Astrocyte of the hippocampus (primary cell): ENCODE results near the gene NSD2.
"Not testable (repeated sequence)": the region's sequence is repeated elsewhere in the genome, so short reads cannot be mapped to it uniquely, and the experiment has no call there.

Source experiments
- DNase-seq: peaks from one replicate; pipeline ENCODE4 v3.0.0; 2011; ENCODE audit warnings: low read depth, low spot score

The NSD2 gene

GRCh38 chr4:1870578-1871443, at the start of gene NSD2:
TSS of gene NSD2 (plus strand) at chr4:1871393. CDS start at chr4:1900655, 29,262 bp downstream.
- peak; percentile 98 for DNase-seq

DNA sequence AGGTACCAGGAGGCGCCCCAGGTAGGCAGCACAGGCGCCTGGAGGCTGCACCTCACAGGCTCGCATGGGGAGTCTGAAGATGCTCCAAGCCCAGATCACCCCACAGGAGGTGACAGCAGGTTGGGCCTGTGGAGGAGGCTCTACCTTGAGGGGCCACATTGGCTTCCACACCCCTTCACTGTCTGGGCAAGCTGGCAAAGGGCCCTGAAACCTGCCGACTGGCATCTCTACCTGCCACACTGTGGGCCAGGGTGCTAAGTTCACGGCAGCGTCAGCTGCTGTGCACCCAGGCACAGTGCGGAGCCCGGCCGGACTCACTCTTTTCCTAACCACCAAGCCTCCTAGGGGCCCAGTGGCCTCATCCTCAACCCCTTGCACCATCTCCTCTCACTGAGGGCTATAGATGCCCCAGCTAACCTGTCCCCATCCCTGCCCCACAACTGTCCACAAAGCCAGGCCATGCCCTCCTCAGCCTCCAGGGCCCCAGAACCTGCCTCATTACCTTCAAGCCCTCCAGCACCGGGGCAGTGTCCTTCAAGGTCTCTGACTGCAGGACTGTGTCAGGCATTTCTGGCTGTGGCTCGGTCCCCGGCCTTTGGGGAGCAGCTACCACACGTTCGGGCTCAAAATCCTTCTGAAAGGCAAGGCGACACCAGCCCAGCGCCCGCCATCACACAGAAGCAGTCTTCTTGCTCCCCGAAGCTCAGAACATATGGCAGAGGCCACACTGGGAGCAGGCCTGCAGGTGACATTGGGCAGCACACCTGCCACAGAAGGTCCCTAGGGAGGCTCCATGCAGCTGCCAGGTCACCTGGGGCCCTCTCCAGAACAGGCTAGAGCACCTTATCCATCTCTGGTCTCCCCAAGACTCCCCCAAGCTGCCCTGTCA, 49.3 kb upstream of the NSD2 start:
- no peak for DNase-seq

DNA sequence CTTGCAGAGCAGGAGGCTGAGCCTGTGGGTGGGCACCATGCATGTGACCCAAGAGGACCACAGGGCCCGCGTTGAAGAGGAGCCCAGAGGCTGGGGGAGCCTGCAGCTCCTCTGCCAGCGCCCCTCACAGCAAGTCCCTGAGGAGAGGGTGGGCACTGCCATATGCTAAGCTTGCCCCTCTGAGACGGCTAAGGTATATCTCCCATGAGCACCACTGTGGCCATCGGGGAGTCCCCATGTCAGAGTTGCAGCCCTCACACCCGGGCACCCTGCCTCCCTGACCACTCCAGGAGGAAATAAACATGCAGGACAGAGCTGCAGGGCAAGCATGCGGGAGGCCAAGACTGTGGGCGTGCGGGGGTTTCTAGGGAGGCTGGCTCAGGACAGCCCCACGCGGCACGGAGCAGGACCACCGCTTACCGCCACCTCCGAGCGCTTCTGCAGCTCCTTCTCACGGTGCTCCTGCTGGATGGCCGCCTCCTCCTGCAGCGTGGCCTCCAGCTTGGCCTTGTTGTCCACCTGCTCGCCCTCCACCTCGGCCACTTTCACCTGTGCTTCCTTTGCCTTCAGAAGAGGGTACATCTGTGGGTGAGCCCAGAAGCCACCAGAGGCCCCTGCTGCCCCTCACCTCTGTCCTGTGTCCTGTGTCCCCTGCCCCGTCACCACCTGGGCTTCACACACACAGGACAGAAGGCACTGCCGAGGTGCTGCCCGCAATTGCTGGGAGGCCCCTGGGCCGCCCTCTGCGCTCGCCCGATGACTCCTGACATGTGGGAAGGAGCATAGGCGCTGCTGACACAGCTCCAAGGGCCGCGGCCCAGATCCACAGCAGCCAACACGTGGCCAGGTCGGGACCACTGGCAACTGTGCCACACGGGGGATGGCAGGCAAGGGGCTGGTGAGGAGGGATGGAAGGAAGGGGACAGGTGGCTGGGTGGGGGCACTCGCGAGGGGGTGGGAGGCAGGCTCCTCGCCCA, 48.3 kb upstream of the NSD2 start:
- no peak for DNase-seq

DNA sequence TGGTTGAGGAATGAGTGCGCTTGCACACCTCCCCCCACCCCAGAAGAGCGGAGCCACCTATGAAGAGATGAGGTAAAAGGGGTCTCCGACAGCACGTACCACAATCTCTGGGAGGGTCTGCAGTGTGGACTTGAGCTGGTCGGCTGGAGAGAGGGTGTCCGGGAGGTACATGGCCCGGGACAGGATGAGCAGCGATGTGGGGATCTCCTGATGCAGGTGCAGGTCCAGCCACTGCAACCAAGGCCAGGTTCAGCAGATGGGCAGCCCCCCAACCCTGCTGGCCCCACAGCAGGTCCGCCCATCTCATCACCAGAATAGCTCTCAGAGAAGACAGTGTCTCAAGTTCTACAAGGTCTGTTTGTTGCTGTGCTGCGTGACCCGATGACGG, 47.7 kb upstream of the NSD2 start:
- no peak for DNase-seq

DNA sequence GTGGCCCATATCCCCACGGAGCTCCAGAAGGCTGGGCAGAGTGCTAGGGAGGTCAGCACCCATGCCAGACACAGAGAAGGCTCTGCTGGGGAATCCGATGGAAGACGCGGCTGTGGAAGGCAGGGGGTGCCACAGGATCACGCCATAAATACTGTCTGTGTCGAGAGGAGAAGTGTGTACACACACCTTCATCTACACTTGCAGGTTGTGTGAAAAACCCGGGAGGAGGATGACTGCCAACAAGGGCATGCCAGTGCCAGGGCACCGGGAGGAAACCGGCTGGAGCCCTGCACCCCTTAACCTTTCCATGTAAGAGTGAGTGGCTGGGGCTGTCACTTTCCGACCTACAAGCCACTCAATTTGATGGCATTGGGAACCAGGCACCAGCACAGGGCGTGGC, 46.4 kb upstream of the NSD2 start:
- no peak for DNase-seq

- no peak for DNase-seq
Observed at GRCh38 chr4:1825326-1825725, 45.9 kb upstream of the NSD2 start.

DNA sequence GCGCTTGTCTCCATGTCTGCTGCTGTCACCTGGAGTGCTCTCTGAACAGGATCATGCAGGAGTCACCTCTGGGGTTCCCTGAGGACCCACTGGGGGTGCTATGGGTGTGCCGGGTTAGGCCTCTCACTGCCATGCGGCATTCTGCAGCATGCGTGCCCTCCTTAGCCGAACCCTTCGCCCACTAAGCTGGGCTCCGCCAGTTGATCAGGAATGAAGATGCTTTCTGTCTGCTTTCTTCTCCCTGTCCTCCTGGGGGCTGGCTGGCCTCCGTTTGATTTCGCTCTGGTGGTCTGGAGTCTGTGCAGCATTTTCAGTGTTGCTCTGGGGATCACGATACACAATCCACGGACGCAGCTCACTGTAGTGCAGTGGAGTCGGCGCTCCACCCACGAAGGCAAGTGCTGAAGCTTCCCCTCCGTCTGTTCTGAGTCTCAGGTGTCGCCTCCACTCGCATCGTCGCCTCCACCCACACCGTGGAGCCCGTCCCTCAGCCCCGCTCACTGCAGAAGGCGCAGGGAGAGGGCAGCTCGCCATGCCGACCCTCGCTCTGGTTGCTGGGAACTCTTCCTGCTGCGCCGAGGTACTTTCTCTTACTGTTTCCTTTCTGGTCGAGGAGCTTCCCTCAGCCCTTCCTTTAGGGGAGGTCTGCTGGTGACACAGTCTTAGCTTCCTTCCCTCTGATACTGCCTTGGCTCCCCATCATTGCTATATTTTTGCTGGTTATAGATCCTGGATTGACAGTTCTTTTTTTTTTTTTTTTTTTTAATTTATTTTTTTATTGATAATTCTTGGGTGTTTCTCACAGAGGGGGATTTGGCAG, 44.5 kb upstream of the NSD2 start:
- DNase-seq = no peak

DNA sequence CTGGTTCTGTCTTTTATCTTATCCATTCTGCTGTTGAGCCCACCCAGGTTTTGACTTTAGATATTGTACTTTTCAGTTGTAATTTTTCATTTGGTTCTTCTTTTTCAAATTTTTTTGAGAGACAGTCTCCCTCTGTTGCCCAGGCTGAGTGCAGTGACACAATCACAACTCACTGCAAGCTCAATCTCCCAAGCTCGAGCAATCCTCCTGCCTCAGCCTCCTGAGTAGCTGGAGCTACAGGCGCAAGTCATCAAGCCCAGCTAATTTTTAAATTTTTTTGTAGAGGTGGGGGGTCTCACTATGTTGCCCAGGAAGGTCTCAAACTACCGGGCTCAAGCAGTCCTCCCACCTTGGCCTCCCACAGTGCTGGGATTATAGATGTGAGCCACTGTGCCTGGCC, 41.0 kb upstream of the NSD2 start:
- DNase-seq = no peak

DNA sequence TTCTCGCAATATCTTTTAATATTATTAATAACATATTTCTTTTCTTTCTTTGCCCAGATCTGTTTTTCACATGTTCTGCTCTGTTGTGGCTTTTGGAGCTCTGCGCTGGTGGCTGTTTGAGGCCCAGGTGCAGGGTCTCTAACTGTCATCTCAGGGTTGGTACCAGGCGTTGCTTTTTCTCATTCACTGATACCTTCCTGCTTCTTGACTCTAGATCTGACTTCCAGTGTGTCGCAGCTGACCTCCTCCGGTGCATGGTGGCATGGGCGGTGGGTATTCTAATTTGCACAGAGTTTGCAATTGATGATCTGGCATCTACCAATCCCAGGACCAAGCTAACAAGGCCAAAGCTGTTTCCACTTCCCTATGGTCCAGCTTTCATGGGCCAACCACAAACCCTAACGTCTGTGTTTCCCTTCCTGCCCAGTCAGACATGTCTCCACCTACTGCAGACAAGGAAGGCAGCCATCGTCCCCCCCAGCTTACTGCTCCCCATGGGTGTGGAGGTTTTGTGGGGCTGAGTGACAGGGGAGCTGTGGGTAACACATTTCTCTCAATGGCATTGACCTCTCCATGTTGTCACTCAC, 40.5 kb upstream of the NSD2 start:
- no peak for DNase-seq

- DNase-seq = no peak
Observed at GRCh38 chr4:1831331-1831730, 39.9 kb upstream of the NSD2 start.

DNA sequence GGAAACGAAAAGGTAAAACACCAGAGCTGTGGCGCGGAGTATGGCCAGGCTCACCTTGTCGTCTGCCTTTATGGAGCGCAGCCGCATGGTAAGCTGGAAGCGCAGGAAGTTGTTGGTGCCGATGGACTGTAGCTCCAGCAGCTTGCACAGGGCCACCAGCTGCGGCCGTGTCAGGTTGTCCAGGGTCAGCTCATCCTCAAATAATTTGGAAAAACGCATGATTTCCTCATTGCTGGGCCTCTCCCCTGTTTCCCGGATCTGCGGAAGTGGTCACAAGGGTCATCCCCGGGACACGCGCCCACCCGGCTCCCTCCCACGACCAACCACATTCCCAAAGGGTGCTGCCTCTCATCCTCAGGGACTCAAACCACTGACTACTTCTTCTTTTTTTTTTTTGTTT, 38.5 kb upstream of the NSD2 start:
- no peak for DNase-seq

DNA sequence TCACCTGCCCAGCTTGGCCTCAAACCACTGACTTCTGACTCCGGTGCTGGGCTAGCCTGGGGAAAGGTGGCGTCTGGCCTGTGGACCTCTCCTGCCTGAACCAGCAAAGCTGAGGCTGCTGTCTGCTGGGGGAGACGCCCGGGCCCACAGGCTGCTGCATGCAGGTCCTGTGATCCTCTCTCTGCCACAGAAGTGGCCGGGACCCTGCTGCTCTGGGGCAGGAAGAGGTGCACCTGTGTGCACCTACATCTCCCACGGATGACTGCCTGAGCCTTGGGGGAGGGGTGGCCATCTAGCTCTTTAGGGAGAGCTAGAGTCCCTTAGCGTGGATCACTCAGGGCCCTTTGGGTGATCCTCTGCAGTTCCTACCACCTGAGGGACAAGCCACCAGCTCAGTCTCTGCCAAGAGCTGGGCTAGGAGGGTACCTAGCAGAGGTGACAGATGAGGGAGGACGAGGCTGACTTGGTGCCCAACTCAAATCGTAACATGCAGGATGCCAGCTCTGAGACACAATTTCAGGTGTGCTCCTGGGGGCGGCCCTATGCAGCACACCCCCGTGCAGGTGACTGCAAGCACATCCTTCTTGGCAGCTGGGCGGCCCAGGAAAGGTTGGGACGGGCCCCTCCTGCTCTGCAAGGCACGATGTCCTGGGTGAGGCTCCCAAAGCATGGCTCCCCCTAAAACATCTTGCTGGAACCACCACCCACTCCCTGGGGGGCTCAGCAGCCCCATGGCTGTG, 37.7 kb upstream of the NSD2 start:
- no peak for DNase-seq

GRCh38 chr4:1834047-1834775, 37.0 kb upstream of the NSD2 start:
- peak; percentile 30 for DNase-seq

- DNase-seq = not testable (repeated sequence)
Observed at GRCh38 chr4:1835836-1836235, 35.4 kb upstream of the NSD2 start.

- no peak for DNase-seq
Observed at GRCh38 chr4:1836650-1837049, 34.5 kb upstream of the NSD2 start.

- no peak for DNase-seq
Observed at GRCh38 chr4:1837069-1837468, 34.1 kb upstream of the NSD2 start.

DNA sequence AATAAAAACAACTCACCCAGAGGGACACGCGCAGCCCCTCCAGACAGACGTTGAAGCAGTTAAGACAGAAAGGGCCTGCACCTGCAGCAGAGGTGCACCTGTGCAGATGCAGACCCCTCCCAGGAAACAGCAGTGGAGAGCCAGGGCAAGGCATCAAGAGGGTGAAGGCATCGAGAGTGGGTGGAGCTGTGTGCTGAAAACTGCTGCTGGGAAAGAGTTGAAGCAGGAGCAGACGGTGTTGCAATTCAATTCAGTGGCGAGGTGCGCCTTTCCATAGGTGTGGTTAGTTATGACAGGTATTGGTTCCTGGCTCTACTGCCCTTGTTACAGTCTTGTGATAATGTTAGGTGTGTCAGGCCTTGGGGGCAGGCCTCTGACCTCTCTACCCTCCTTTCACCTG, 31.9 kb upstream of the NSD2 start:
- DNase-seq = no peak

DNA sequence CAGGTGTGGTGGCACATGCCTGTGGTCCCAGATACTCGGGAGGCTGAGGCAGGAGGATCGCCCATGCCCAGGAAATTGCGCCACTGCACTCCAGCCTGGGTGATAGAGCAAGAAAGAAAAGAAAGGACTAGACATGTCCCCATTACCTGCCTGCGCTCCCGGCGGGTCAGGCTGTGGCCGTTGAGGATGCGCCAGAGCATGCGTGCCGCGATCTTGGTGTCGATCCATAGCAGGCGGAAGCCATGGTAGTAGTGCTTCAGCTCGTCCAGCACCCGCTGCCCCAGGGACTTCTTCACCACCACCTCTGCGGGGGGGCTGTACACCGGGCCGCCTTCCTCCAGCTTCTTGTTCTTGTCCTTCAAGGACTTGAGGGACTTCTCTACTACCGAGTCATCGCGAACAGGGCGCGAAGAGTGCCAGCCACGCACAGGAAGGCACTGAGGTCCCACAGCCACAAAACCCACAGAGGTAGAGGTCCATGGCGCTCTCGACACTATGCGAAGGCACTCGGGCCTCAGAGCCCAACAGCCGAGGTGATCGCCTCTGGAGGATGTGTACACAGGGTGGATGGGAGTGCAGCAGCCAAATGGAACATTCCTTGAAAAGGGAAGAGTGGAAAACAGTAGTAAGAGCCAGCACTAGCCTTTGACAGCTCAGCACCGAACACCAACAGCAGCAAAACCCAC, 29.8 kb upstream of the NSD2 start:
- no peak for DNase-seq
